HCEC 1CT (cell line): ENCODE results near the gene RAB3A.
"Not testable (repeated sequence)": the region's sequence is repeated elsewhere in the genome, so short reads cannot be mapped to it uniquely, and the experiment has no call there.

Experiments used
- DNase-seq: peaks from one replicate; pipeline ENCODE4 v3.0.0-alpha.2; 2017

Gene RAB3A

DNA sequence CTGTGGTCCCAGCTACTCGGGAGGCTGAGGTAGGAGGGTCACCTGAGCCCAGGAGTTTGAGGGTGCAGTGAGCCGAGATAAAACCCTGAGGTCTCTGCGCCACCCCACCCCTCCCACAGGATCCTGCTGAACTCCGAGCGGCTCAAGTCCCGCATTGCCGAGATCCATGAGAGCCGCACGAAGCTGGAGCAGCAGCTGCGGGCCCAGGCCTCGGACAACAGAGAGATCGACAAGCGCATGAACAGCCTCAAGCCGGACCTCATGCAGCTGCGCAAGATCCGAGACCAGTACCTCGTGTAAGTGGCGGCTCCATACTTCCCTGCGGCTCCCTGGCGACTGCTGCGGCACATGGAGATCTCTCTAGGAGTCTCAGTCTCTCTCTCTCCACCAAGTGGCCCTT lies 36.8 kb downstream of the RAB3A start:
- no peak for DNase-seq

DNA sequence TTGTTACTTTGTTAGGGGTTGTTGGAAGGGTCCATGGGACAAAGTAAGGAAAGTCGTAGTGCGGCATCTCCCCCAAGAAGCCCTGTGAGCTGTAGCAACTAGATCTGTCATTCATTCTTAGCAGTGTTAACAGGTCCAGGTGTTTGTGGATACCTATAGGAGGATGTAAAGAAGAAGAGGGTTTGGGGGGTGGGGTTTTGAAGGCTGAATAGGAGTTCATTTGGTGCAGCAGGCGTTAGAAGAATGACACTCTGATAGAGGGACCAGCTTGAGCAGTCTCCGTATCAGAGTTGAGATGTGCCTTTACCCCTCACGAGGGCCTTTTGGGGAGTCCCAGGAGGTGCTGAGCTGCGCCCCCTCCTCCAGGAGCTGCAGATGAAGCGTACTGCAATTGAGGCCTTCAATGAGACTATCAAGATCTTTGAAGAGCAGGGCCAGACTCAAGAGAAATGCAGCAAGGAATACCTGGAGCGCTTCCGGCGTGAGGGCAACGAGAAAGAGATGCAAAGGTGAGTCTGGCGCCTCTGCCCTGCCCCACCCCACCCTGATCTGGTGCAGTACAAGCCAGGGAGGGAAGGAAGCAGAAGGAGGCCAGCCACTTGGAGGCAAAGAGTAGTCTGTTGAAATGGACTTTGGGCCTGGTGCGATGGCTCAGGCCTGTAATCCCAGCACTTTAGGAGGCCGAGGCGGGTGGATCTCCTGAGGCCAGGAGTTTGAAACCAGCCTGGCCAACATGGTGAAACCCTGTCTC lies 37.9 kb downstream of the RAB3A start:
- DNase-seq = no peak

DNA sequence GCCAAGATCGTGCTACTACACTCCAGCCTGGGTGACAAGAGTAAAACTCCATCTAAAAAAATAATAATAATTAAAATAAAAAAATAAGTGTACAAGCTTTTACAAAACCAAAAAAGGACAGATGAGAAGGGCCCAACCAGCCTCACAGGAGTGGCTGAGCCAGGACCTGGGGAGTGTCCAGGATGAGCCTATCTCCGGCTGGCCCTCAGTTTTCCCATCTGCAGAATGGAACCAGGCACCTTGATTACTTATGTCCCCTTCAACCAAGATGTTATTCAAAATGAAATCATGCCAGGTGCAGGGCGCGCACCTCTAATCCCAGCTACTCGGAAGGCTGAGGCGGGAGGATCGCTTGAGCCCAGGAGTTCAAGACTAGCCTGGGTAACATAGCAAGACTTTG lies 39.8 kb downstream of the RAB3A start:
- no peak for DNase-seq

DNA sequence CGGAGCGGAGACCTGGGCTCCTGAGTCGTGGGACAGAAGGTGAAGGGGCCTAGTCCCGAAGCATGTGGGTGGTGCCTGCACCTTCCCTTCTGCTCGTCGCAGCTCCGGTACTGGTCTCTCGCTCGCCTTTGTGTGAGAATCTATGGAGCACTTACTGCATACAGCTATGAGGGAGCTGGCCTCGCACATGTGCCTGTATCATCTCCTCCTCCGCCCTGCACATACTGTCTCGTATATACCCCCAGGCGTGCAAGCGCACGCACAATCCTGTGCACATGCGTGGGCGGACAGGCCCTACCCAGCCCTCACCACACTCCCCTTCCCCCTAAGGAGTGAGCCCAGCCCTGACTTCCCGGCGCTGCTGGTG lies 42.2 kb downstream of the RAB3A start:
- no peak for DNase-seq

DNA sequence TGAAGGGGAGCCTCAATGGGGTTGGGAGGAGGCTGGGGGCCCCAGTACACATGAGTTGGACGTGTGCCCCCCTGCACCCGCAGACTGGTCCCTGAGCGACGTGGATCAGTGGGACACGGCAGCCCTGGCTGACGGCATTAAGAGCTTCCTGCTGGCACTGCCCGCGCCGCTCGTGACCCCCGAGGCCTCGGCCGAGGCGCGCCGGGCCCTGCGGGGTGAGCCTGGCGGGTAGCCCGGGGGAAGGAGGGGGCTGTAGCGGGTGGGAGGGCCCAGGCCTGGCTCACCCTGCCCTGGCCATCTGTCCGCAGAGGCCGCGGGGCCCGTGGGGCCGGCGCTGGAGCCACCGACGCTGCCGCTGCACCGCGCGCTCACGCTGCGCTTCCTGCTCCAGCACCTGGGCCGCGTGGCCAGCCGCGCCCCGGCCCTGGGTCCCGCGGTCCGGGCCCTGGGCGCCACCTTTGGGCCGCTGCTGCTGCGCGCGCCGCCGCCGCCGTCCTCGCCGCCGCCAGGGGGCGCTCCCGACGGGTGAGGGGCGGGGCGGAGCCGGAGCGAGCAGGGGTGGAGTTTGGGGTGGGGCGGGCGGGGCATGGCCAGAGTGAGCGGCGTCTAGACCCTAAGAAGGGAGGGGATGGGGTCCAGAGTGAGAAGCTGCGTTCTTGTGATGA lies 42.7 kb downstream of the RAB3A start:
- DNase-seq = peak; percentile 47

DNA sequence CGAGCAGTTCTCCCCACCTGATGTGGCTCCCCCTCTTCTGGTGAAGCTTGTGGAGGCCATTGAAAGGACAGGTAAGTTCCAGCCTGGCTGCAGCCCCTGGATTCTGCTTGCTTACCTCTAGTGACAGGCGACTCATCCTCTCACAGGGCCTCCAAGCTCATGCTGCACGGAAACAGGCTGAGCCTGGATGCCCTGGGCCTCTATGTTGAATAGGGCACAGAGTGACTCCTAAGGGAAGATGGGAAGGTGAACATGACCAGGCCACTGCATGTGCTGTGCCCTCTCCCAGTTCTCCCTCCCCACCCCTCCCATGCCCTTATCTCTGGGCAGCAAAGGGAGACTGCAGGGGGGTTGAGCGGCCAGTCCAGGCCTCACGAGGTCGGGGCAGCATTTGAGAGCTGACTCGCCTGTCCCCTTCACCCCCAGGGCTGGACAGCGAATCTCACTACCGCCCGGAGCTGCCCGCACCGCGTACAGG lies 43.3 kb downstream of the RAB3A start:
- no peak for DNase-seq

DNA sequence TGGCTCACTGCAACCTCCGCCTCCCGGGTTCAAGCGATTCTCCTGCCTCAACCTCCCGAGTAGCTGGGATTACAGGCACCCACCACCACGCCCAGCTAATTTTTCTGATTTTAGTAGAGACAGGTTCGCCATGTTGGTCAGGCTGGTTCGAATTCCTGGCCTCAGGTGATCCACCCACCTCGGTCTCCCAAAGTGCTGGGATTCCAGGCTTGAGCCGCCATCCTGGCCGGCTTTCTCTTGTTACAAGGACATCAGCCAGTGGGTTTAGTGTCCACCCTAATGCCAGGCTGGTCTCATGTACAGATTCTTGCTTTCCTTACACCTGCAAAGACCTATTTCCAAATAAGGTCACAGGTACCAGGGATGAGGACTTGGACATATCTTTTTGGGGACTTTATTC lies 44.0 kb downstream of the RAB3A start:
- no peak for DNase-seq

DNA sequence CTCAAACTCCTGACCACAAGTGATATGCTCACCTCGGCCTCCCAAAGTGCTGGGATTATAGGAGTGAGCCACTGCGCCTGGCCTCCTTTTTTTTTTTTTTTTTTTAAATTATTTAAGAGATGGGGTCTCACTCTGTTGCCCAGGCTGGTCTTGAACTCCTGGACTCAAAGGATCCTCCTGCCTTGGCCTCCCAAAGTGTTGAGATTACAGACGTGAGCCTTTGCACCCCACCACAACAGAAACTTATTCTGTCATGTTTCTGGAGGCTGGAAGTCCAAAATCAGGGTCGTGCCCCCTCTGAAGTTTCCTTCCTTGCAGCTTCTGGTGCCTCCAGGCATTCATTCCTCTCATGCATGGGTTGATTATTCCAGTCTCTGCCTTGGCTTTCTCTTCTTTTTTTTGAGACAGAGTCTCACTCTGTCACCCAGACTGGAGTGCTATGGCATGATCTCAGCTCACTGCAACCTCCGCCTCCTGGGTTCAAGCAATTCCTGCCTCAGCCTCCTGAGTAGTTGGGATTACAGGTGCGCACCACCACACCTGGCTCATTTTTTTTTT lies 44.7 kb downstream of the RAB3A start:
- not testable (repeated sequence) for DNase-seq

DNA sequence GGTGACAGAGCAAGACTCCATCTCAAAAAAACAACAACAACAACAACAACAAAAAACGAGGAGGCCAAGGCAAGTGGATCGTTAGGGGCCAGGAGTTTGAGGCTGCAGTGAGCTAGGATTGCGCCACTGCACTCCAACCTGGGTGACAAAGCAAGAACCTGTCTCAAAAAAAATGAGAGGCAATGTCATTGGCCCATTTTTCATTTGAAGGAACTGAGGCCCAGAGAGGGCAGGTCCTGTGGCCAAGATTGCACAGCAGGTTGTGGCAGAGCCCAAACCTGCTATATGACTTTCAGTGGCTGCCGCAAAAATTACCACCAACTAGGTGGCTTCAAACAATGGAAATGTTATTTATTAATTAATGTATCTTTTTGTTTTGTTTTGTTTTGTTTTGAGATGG lies 45.4 kb downstream of the RAB3A start:
- no peak for DNase-seq

DNA sequence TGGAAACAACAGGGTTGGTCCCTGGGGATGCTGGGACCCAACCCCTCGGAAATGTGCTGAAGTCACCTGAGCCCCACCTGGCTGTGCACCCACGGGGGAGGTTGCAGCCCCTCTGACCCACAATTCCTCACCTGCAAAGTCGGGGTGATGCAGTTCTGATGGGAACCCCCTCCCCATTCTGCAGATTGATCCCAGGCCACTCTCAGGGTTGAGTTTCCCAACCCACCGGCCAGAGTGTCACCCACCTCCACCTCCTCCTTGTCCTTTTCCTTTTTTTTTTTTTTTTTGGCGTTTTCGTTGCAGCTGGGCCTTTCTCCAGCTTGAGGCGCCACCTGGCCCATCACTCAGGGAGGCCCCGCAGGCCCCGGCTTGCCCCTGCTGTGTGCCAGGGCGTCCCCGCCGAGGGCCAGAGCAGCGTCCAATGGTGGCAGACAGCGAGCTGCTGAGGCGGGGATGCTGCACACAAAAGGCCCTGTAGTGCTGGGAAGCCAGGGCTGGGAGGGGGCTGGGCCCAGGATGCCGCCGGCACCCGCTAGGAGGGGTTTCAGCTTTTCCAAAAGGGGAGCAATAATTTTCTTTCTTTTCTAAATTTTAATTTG lies 46.3 kb downstream of the RAB3A start:
- no peak for DNase-seq

DNA sequence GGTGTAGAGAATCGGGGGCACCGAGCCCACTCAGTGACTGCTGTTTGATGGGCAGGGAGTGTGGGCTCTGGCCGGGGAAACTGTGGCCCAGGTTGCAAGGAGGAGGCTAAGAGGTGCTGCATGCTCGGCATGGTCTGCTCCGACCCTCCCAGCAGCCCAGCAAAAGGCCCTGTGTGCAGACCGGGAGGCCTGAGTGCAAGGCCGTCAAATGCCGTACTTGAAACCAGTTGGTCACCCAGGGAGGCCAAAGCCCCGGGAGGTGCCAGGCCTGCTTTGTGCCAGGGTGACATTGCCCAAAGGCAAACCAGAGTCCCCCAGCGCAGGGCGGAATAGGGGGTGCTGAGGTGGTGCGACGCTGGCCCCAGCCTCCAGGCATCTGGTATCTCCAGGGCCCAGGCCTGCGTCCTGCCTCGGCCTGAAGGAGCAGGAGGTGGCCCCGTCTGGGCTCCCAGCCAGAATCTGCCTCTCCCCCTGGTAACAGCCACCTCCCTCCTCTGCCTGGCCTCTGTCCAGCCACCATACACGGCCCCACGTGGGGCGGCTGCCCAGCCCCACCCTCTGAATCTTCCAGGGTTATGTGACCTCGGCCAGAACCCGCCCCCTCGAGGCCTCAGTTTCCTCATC lies 46.9 kb downstream of the RAB3A start:
- DNase-seq = peak; percentile 40

DNA sequence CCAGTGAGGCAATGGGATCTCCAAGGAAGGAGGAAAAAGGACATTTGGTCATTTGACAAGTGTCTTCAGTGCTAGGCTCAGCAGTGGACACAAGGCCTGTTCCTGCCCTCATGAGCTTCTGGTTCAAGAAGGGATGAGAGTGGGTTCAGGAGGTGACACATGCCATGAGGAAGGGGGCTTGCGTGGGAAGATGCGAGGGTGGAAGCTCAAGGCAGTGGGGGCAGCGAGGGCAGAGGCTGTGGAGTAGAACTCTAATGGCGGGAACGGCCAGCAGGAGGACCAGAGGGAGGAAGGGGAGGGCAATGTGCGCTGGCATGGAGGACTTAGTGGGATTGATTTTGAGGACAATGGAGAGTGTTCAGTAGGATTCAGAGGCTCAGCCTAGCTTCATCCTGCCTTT lies 47.6 kb downstream of the RAB3A start:
- DNase-seq = no peak

DNA sequence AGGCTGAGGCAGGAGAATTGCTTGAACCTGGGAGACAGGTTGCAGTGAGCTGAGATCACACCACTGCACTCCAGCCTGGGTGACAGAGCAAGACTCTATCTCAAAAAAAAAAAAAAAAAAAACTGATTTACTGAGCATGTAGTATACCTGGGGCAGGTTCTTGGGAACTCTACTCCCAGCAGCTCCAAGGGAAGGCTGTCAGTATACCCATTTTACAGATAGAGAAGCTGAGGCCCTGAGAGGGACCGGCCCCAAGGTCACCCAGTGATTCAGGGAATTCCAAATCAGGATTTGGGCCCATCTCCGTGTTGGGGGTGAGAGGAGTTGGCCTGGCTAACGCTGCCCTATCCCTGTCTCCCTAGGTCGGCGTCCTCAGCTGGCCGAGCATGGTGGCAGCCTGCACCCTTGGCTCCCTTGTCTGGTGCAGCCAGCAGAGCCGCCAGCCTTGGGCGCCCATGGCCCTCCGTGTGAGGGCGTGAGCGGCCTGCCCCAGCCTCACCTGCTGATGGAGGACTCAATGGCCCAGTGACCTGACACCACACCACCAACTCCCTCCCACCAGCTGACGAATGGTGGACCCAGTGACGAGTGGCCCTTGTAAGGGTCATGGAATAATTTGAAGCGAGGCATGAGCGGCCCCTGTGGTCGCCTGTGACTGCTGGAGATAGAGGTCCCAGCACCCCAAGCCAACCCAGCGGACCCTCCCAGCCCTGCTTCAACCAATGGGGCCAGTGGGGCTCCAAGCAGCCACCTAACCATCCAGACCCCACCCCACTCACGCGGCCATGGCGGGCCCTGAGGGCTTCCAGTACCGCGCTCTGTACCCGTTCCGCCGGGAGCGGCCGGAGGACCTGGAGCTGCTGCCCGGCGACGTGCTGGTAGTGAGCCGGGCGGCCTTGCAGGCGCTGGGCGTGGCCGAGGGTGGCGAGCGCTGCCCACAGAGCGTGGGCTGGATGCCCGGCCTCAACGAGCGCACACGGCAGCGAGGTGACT lies 48.5 kb downstream of the RAB3A start:
- DNase-seq = no peak

DNA sequence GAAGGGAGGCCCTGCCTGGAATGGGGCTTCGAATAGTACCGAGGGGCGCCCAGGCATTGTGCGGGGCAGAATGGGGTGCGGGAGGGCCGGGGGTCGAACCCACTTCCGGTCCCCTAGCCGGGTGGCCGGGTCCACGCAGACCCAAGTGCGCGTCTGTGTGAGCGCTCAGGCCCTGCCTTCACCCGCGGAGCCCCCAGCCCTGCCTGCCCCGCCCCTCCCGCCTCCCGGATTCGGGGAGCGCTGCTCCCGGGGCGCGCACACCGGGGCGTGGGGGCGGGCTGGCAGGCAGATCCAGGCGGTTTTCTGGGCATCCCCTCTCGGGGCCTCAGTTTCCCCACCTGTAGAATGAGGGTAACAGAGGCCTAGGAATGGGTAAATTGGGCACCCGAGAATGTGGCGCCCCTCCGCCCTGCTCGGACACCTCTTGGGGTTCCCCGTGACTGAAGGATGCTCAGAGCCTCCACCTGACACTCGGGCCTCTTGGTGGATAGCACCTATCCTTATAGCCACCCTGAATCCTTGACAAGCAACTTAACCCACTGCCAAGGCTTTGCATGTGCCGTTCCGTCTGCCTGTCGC lies 50.2 kb downstream of the RAB3A start:
- DNase-seq = no peak

DNA sequence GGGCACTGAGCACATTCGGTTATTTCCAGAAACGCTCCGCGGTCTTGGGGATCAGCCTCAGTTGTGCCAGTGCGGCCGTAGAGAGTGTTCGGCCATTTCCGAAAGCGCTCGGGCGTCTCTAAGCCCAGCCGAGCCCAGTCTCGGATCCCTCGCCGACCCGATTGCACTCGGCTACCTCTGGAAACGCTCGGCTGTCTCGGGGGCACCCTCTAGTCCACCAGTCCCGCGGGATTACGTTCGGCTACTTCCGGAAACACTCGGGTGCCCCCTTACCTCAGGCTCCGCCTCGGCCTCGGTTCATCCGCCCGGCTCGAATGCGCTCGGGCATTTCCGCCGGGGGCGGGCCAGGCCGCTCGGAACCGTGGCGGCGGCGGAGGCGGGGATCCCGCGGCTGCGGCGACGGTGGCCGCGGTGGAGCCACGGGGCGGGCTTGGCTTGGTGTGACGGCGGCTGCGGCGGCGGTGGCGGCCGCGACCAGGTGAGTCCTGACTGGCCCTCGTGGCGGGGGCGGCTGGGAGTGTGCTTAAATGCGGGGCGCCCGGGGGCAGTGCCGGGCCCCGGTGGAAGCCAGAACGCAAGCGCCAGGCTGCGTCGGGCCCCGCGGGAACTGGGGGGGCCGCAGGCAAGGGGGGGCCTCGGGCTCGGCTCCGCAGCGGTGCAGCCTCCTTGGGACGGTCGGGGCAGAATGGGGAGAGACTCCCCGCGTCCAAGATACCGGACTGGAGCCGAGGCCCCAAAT lies 50.9 kb downstream of the RAB3A start, which contains the start of gene PIK3R2:
PIK3R2 (plus strand) TSS at position 347 of the 739 bp plus-strand sequence. CDS start 2,717 bp downstream, outside the sequence.
- peak; percentile 98 for DNase-seq

DNA sequence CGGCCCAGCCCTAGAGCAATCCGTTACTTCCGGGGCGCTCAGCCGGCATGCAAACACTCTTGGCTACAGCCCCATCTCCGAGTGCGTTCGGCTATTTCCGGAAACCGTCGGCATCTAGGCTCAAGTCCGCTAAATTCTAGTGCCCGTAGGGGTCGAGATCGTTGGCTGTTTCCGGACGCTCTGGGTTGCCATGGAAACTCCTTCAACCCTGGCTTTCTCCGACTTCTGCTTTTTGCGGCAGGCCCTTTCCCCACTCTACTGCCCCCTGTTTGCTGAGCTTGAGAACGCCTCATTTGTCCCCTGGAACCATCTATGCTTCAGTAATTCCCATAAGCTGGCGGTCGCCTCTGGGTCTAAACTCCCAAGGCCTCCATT lies 51.4 kb downstream of the RAB3A start:
- peak; percentile 96 for DNase-seq

DNA sequence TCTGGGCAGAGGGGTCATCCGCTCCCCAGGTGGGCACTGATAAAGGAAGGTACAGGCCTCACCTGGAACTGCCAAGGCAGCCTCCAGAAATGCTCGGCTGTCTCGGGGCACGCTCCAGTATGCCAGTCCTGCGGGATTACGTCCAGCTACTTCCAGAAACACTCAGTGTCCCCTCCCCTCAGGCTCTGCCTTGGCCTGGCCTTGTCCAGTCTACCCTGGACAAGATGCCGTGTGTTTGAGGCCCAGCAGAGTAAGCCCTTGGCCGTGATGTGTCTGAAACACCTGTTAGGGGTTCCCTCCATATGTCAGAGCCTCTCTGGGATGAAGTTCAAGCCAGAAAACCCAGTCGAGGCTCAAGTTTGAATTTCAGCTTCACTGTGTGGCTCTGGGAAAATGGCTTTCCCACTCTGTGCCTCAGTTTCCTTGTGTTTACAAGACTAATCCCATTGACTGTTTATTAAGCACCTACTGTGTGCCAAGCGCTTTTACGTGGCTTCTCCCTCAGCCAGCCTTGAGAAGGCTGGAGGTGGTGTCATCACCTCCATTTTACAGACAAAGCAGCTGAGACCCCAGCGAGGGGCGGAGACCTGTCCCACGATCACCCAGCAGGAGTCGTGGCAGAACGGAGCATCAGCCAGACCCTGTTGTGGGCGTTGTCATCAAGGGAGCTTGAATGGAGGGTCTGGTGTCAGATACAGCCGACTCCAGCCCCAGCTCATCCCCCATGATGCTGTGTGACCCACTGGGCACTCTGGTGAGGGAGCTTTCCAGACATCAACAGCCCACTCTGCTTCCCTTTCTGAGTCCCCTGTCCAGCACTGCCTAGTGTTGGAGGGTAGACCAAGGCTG lies 52.8 kb downstream of the RAB3A start:
- no peak for DNase-seq

DNA sequence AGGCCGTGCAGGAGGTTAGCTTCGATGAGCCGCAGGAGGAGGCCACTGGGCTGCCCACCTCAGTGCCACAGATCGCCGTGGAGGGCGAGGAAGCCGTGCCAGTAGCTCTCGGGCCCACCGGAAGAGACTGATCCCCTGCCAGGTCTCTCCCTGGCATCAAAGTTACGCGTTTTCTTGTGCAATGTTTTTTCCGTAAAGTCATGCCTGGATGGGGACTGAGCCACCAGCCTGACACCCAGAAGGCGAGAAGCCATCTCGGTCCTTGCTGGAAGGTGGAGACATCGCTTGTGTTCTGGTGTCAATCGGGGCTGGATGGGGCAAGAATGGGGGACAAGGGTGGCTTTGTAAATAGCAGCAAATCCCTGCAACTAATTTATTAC lies 54.3 kb downstream of the RAB3A start:
- DNase-seq = no peak

DNA sequence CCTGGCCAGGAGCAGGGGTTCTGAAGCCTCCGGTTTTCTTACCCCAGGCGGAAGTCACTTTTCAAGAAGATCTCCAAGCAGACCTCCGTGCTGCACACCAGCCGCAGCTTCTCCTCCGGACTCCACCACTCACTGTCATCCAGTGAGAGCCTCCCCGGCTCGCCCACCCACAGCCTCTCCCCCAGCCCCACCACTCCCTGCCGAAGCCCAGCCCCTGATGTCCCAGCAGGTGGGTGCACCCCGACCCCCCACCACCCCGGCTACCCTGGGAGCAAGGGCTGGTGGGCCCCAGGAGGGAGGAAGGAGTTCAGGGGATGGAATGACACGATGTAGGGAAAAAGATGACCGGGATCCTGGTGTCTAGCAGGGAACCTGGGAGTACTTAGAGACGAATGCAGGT lies 56.4 kb downstream of the RAB3A start:
- no peak for DNase-seq
